Measurements from ENCODE around the gene IFI27L2.

The IFI27L2 gene

GRCh38 chr14:94121485-94121884 is 7.9 kb downstream of the IFI27L2 start:
- TF ChIP-seq CTCF (IDR thresholded peaks at IDR 0.05; ENCODE audit: insufficient read depth, low read length) (no peak), SPI1 (IDR thresholded peaks at IDR 0.05; ENCODE audit: borderline replicate concordance, low read depth) (no peak), GABPA (IDR thresholded peaks at IDR 0.05; ENCODE audit: low read depth) (no peak)
- TF ChIP-seq, protein P1, sequence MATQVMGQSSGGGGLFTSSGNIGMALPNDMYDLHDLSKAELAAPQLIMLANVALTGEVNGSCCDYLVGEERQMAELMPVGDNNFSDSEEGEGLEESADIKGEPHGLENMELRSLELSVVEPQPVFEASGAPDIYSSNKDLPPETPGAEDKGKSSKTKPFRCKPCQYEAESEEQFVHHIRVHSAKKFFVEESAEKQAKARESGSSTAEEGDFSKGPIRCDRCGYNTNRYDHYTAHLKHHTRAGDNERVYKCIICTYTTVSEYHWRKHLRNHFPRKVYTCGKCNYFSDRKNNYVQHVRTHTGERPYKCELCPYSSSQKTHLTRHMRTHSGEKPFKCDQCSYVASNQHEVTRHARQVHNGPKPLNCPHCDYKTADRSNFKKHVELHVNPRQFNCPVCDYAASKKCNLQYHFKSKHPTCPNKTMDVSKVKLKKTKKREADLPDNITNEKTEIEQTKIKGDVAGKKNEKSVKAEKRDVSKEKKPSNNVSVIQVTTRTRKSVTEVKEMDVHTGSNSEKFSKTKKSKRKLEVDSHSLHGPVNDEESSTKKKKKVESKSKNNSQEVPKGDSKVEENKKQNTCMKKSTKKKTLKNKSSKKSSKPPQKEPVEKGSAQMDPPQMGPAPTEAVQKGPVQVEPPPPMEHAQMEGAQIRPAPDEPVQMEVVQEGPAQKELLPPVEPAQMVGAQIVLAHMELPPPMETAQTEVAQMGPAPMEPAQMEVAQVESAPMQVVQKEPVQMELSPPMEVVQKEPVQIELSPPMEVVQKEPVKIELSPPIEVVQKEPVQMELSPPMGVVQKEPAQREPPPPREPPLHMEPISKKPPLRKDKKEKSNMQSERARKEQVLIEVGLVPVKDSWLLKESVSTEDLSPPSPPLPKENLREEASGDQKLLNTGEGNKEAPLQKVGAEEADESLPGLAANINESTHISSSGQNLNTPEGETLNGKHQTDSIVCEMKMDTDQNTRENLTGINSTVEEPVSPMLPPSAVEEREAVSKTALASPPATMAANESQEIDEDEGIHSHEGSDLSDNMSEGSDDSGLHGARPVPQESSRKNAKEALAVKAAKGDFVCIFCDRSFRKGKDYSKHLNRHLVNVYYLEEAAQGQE (IDR thresholded peaks at IDR 0.05; ENCODE audit: insufficient replicate concordance, low read depth), result no peak
- no peak overlapping the region for H3K4me3 ChIP-seq (replicated peaks; ENCODE audit: insufficient read depth, low read length)
- no peak for DNase-seq (ENCODE audit: low read depth in 1 of 2, low spot score in 1 of 2)
- H3K27me3 ChIP-seq (ENCODE audit: insufficient read depth, poor library complexity, severe bottlenecking), result no peaks in the 10 kb centered on the region
- no peak overlapping the region for H3K27ac ChIP-seq (replicated peaks)

DNA sequence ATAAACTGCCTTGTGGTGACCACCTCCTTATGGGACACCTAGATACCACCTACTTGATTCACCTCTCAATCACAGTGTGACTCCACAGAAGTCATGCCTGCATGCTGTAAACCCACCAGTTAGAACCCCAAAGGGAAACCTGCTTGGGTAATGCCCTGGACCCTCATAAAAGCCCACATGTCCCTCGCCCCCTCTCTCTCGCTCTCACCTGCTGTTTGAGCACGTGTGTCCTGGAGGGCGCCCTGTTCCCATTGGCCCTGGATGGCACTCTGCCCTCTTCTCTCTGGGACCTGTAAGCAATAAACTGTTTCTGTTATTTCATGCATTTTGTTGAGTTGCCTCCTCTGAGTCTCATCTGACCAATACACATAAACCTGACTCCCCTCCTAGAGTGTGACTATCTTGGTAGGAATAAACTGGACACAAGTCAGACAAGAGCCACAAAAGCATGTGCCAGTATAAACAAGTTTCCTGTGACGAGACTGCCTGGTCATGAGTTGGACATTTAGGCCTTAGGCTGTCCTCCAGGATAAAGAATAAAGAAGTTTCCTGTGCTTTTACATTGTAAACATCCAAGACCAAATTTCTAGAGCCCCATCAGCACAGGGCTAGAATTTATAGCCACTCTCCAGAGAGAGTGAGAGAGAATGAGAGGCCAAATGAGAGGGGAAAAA is 8.6 kb downstream of the IFI27L2 start:
- TF ChIP-seq SPI1 (IDR thresholded peaks at IDR 0.05; ENCODE audit: borderline replicate concordance, low read depth) (no peak), GABPA (IDR thresholded peaks at IDR 0.05; ENCODE audit: low read depth) (no peak), CTCF (IDR thresholded peaks at IDR 0.05; ENCODE audit: insufficient read depth, low read length) (no peak), POLR2AphosphoS5 (IDR thresholded peaks at IDR 0.05; ENCODE audit: low read depth) (no peak)
- TF ChIP-seq, protein P1 (IDR thresholded peaks at IDR 0.05; ENCODE audit: insufficient replicate concordance, low read depth), result no peak
- H3K27ac ChIP-seq (replicated peaks), result no peak overlapping the region
- H3K4me3 ChIP-seq (replicated peaks; ENCODE audit: insufficient read depth, low read length), result no peak overlapping the region
- DNase-seq (ENCODE audit: low read depth in 1 of 2, low spot score in 1 of 2), result no peak
- no peaks in the 10 kb centered on the region for H3K27me3 ChIP-seq (ENCODE audit: insufficient read depth, poor library complexity, severe bottlenecking)

- DNase-seq (ENCODE audit: low read depth in 1 of 2, low spot score in 1 of 2), result no peak
- Histone ChIP-seq H3K4me3 (replicated peaks; ENCODE audit: insufficient read depth, low read length) (no peak overlapping the region), H3K27ac (replicated peaks) (no peak overlapping the region), H3K27me3 (ENCODE audit: insufficient read depth, poor library complexity, severe bottlenecking) (no peaks in the 10 kb centered on the region)
- TF ChIP-seq GABPA (IDR thresholded peaks at IDR 0.05; ENCODE audit: low read depth), result no peak
- TF ChIP-seq, protein P1 (IDR thresholded peaks at IDR 0.05; ENCODE audit: insufficient replicate concordance, low read depth), result no peak
- TF ChIP-seq CTCF (IDR thresholded peaks at IDR 0.05; ENCODE audit: insufficient read depth, low read length), result no peak
Observed at GRCh38 chr14:94119071-94119470, 10.3 kb downstream of the IFI27L2 start.

Data from HL-60 (cell line).